MV-4-11 (cell line): Measurements from ENCODE around the gene PDP2.

ENCODE experiments used
- DNase-seq: peaks from one replicate; lab custom pipeline; 2025; lab: John Stamatoyannopoulos, UW

PDP2 gene

DNA sequence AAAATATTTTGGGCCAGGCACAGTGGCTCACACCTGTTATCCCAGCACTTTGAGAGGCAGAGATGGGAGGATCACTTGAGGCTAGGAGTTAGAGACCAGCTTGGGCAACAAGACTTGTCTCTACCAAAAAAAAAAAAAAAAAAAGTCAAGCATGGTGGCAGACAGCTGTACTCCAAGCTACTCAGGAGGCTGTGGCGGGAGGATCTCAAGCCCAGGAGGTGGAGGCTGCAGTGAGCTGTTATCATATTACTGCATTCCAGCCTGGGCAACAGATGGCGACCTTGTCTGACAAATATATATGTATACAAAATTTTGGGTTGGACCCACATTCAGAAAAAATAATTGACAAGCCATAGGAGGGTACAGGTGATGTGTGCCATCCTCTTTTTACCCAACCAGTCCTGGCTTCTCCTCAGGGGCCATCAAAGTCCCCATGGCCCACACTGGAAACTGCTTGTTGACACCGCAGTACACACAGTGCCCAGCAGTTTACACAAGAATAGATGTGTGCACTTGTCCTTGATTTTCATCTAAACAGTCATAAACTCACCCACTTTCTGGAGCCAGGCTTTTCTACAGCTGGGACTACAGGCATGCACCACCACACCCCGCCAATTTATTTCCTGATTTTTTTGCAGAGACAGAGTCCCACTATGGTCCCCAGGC is 56.7 kb downstream of the PDP2 start:
- DNase-seq = no peak

- no peak for DNase-seq
Observed at GRCh38 chr16:66937725-66938337, 57.5 kb downstream of the PDP2 start.

DNA sequence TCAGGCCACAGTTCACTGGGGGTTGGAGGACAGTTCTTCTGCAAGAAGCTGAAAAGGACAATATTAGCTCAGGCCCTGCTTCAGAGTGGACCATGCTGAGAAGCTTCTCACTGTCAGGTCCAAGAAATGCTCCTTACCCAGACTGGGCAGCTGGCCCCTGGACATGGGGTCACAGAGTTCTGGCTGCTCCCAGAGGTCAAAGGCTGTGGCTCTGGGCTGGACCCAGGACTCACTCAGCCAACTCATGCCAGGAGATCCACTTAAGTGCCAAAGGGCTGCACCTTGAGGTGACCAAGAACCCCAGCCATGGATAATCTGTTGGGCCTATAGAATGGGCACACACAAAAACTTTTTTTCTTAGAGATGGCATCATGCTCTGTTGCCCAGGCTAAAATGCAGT is 59.1 kb downstream of the PDP2 start:
- no peak for DNase-seq

- DNase-seq = no peak
Observed at GRCh38 chr16:66940236-66940635, 59.9 kb downstream of the PDP2 start.
